C4-2B (cell line): ENCODE results near the gene NXPH3.

Experiments
- H3K27ac ChIP-seq: fragments of 450-650 bp; 2 replicates; pipeline ENCODE4 v1.5.1; 2017
- CTCF ChIP-seq: fragments of 450-650 bp; conservative IDR thresholded peaks from 2 replicates; pipeline ENCODE4 v1.5.1; 2017; ENCODE audit warnings: mild to moderate bottlenecking
- ZFX ChIP-seq: fragments of 450-650 bp; IDR thresholded peaks from 2 replicates; pipeline ENCODE4 v1.6.1; 2017

NXPH3 gene

GRCh38 chr17:49570540-49571242, 5.0 kb upstream of the NXPH3 start:
- H3K27ac ChIP-seq = no peak overlapping the region
- TF ChIP-seq CTCF (no peak), ZFX (no peak)

DNA sequence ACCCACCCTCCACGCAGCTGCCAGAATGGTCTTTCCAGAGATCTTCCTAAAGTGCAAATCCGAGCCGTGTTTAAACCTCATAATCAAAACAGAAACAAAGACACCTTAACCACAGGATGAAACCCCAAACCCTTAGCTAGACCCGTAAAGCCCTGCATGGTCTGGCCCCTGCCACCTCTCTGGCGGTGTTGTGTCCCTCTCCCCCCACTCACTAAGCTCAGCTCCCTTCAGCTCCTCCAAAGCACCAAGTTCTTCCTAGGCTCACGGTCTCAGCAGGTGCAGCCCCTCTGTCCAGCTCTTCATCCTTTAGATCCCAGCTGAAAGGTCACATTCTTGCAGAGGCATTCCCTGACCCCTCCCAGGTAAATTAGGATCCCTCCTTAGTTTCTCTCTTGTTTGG, 4.4 kb upstream of the NXPH3 start:
- no peak for TF ChIP-seq CTCF
- no peak for TF ChIP-seq ZFX

DNA sequence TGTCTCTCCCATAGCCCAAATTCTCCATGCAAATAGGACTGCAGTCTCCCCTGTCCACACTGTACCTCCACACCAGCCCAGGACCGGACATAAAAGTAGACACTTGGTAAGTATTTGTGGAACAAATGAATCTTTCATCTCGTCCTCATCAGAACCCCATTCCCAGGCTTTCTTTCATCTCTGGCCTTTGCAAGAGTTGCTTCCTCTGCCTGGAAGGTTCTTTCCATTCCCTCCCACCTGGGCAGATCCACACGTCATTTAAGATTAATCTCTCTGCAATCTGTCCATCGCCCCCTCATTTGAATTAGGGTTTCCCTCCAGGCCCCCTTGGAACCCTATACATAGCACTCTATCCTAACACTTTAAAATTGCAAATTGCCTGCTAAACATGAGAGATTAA, 3.9 kb upstream of the NXPH3 start:
- TF ChIP-seq ZFX (no peak), CTCF (no peak)
- no peak overlapping the region for H3K27ac ChIP-seq

More for the DNA sequence above, 4.4 kb upstream of the NXPH3 start:
- no peak overlapping the region for H3K27ac ChIP-seq

- TF ChIP-seq CTCF (no peak), ZFX (no peak)
- H3K27ac ChIP-seq = no peak overlapping the region
Measured at GRCh38 chr17:49572226-49572625, 3.4 kb upstream of the NXPH3 start.

- H3K27ac ChIP-seq = no peak overlapping the region
- no peak for TF ChIP-seq ZFX
Measured at GRCh38 chr17:49572806-49573420, 2.8 kb upstream of the NXPH3 start.

- H3K27ac ChIP-seq = no peak overlapping the region
- no peak for TF ChIP-seq ZFX
- no peak for TF ChIP-seq CTCF
Measured at GRCh38 chr17:49573510-49574322, 2.0 kb upstream of the NXPH3 start.

DNA sequence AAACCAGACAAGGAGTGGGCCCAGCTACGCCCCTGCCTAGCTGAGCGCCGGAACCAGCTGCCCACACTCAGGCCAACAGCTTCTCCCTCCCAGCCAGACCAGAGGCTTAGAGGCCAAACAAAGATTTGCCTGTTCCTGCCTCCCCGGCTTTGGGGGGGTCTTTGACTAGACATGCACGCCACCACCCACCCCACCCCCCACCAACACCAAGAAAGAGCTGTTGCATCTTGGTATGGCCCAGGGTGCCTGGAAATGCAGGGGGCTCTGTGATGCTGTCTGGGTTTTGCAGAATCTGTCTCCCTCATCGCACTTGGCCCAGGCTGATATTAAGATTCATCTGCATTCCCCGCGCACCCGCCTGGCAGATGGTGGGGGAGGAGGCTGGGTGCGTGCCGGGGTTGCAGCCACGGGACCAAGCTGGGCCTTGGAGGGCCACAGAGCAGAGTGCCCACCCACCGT, 1.3 kb upstream of the NXPH3 start:
- no peak overlapping the region for H3K27ac ChIP-seq
- TF ChIP-seq ZFX (no peak), CTCF (no peak)
